Endometrial microvascular endothelial cells (primary cell): ENCODE results near the gene SDCCAG8. TPM values are rescaled to one million over a fixed set of nuclear protein-coding genes. Genes with fewer than 3 reads are reported as not detected.

Experiments used
- in situ Hi-C: cut with HindIII; loops from 2 replicates; pipeline ENCODE4 v1.10.0; 2017; ENCODE audit warnings: low sequenced_read_pairs, low pct_unique_long_range_greater_than_20kb; ENCODE audit errors: inconsistent ontology term
- total RNA-seq: library from RNA; depleted of rRNA; stranded (reverse); fragments of >200 nt; gene quantifications from one replicate; pipeline ENCODE4 v1.2.3, GENCODE V29; 2015; ENCODE audit errors: inconsistent ontology term

SDCCAG8 gene
- total RNA-seq, 1 donor from 2014 or later: 21.9 TPM

DNA sequence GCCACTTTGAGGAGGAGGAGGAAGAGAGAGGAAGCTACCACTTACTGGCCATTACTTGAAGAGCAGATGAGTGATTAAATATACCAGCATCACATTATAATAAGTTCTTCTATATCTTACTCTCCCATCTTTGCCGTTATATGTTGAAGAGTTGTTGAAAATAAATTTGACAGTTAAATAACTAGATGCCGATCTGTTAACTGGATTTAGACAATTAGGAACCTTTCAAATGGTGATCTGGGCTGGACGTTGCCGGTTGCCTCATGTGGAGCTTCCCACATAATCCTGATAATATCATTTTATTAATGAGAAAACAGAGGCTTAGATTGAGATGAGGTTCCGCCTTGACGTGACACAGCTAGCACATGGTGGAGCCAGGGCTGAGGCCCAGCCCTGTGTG is 147.0 kb downstream of the SDCCAG8 start:
- in situ Hi-C loops: no loop called here

GRCh38 chr1:243406424-243406823 is 150.6 kb downstream of the SDCCAG8 start:
- in situ Hi-C loops: no loop called here

- in situ Hi-C loops: no loop called here
These were observed 151.6 kb downstream of the SDCCAG8 start for GRCh38 chr1:243407284-243408018.

DNA sequence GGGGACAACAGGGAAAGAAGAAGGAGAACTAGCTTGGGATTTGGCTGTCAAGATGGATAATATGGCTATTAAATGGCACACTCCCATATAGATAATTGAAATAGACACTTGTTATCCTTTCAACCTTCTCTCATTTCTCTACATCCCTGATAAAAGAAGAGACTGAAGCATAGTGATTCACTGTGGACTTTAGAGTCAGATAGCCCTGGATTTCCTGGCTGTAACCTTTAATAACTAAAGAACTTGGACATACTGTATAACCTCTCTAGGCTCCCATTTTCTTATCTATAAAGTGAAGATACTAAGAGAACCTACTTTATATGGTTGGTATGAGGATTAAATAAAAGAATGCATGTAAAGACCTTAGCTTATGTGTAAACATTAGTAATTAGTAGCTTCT is 152.6 kb downstream of the SDCCAG8 start:
- in situ Hi-C loops: no loop called here

GRCh38 chr1:243409284-243409683 is 153.4 kb downstream of the SDCCAG8 start:
- in situ Hi-C loops: no loop called here

DNA sequence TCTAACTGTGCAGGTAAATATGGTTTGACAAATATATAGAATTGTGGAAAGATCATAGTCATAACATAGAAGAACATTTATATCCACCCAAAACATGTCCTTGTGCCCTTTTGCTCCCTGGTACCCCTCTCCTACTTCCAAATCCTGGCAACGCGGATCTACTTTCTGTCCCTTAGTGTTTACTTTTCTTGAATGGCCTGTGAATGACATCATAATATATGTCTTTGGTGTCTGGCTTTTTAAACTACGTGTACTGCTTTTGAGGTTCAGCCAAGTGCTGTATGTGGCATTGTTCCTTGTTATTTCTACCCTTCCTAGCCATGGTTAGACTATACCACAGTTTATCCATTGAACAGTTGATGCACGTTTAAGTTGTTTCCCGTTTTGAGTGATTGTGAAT is 155.6 kb downstream of the SDCCAG8 start:
- in situ Hi-C loops: no loop called here

DNA sequence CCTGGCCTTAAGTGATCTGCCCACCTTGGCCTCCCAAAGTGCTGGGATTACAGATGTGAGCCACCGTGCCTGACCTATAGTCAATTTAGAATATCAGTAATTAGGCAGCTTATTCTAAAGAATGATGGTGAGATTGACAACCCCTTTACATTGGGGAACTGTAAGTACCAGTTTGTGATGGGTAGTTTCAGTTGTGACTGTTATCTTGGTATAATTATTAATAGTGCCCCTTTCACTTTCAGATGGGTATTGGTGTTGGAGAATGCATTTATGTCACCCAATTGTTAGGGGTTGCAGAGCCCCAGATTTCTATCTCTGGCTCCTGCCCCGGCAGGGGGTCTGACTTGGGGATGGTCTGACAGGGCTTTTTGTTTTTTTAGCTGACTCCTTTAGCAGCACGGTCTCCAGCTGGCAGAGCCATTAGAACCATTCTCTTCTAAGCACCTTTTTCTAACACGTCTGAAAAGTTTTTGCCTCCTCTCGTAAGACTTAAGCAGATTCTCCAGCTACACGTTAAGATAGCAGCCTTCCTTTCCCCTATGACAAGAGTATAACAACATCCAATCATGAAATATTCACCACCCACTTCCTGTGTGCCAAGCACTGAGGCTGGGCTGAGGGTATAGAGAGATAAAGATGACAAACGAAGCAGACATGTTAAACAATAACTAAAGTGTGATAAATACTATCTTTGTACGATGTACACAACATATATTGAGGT is 157.8 kb downstream of the SDCCAG8 start:
- in situ Hi-C loops: no loop called here

DNA sequence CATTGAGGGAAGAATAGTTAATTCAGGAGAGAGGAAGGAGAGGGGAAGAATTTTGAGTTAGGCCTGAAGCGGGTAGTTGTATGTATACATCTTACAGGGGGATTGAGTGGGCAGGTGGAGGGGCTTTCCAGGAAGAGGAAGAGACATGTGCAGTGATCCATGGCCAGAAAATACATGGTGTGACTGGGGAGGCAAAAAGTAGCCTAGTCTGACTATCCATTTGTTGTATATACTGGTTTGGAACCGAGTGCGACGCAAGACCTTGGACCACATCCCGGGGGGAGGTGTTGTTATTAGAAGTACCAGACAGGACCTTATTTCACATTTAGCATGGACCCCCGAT is 158.3 kb downstream of the SDCCAG8 start:
- in situ Hi-C loops: no loop called here

- in situ Hi-C loops: no loop called here
These were observed 160.0 kb downstream of the SDCCAG8 start for GRCh38 chr1:243415663-243416408.

DNA sequence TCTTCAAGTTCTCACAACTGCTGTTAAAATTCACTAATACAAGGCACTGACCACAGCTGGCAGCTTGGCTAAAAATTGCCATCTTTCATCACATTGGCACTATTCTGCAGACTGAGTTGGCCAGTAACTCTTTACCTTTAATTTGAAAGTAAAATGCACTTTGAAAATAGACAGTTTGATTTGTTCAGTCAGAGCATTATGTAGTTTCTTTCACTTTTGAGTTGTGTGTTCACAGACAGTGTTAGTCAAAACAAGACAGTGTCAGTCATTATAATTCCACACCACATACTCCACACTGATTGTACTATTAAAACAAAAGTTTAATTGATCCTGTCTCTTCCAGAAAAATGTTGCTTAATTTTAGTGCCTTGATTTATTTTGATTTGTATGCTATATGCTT is 160.7 kb downstream of the SDCCAG8 start:
- in situ Hi-C loops: no loop called here

DNA sequence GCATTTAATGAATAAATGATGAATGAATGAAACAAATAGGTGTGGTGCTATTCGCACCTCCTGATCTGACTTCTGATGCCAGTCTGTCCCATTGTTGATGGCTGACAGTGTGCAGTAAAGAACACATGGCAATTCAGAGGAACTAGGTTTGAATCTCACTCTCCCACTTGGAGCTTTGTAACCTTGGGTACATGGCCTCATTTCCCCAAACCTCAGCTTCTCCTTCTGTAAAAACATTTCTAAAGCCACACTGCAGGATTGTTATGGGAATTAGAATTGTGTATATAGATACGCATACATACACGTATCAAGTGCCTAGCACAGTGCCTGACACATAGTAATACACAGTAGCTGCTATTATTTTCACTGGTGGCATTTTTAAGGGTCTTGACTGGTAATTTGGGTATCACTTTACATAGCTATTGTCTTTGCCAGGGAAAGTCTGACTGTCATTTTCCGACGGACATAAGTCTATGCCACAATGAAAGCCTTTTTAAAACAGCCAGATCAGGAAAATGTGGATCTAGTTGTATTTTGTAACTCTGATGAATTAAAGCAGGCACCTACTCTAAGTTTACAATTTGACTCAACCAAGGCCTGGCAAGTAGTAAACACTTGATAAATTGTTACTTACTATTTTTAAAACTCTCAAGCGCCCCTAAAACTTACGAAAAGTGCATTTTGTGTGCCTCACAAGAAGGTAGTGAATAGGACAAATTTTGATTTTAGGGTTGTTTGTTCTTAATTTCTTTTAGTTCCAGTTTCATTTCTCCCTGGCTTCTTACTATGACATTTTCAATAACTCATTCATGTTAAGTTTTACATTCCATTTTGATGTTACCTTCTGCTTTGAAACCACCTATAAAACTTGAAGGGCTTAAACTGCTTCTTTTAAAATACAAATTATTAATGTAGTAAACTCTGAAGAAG is 164.4 kb downstream of the SDCCAG8 start:
- in situ Hi-C loops: no loop called here

- in situ Hi-C loops: no loop called here
These were observed 165.3 kb downstream of the SDCCAG8 start for GRCh38 chr1:243420946-243421685.

GRCh38 chr1:243421784-243422183 is 165.9 kb downstream of the SDCCAG8 start:
- in situ Hi-C loops: no loop called here

GRCh38 chr1:243422362-243422761 is 166.5 kb downstream of the SDCCAG8 start:
- in situ Hi-C loops: no loop called here

DNA sequence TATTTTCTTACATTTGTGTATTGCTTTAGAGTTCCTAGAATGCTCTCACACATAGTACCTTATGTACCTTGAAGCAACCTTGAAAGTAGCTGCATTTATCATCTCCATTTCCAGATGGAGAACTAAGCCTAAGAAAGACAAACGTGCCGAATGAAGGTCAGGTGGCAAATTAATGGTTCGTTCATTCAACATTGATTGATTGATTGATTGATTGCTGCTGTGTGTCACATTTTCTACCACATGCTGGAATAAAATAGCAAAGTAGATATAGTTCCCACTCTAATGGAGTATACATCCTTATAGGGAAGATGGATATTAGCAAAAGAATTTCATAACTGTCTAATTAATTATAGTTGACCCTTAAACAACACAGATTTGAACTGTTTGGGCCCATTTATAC is 172.2 kb downstream of the SDCCAG8 start:
- in situ Hi-C loops: no loop called here

- in situ Hi-C loops: no loop called here
These were observed 172.9 kb downstream of the SDCCAG8 start for GRCh38 chr1:243428617-243429342.

- in situ Hi-C loops: no loop called here
These were observed 175.8 kb downstream of the SDCCAG8 start for GRCh38 chr1:243431591-243431990.

GRCh38 chr1:243432136-243432535 is 176.3 kb downstream of the SDCCAG8 start:
- in situ Hi-C loops: no loop called here
